ENCODE results near the gene DBH.

DBH gene

GRCh38 chr9:133635533-133636531 is at the start of gene DBH:
Gene DBH, plus strand, starts transcription at chr9:133636363. Its CDS starts 9 bp downstream, at chr9:133636372.
- DNase-seq (ENCODE audit: low read depth), result no peak

GRCh38 chr9:133587051-133587450 is 49.1 kb upstream of the DBH start:
- DNase-seq (ENCODE audit: low read depth), result no peak

- no peak for DNase-seq (ENCODE audit: low read depth)
Measured at GRCh38 chr9:133587466-133587865, 48.7 kb upstream of the DBH start.

GRCh38 chr9:133589454-133590227 is 46.5 kb upstream of the DBH start:
- DNase-seq (ENCODE audit: low read depth), result no peak

- no peak for DNase-seq (ENCODE audit: low read depth)
Measured at GRCh38 chr9:133590231-133590855, 45.8 kb upstream of the DBH start.

- no peak for DNase-seq (ENCODE audit: low read depth)
Measured at GRCh38 chr9:133591116-133591910, 44.9 kb upstream of the DBH start.

- DNase-seq (ENCODE audit: low read depth), result no peak
Measured at GRCh38 chr9:133591985-133592384, 44.2 kb upstream of the DBH start.

GRCh38 chr9:133592731-133593409 is 43.3 kb upstream of the DBH start:
- DNase-seq (ENCODE audit: low read depth), result no peak

GRCh38 chr9:133593587-133594253 is 42.4 kb upstream of the DBH start:
- DNase-seq (ENCODE audit: low read depth), result no peak

GRCh38 chr9:133594310-133594709 is 41.9 kb upstream of the DBH start:
- DNase-seq (ENCODE audit: low read depth), result no peak

- no peak for DNase-seq (ENCODE audit: low read depth)
Measured at GRCh38 chr9:133595910-133596309, 40.3 kb upstream of the DBH start.

- DNase-seq (ENCODE audit: low read depth), result no peak
Measured at GRCh38 chr9:133597316-133597957, 38.7 kb upstream of the DBH start.

- DNase-seq (ENCODE audit: low read depth), result no peak
Measured at GRCh38 chr9:133598978-133599377, 37.2 kb upstream of the DBH start.

GRCh38 chr9:133599470-133600173 is 36.5 kb upstream of the DBH start:
- no peak for DNase-seq (ENCODE audit: low read depth)

GRCh38 chr9:133600739-133601138 is 35.4 kb upstream of the DBH start:
- DNase-seq (ENCODE audit: low read depth), result no peak

- DNase-seq (ENCODE audit: low read depth), result no peak
Measured at GRCh38 chr9:133601746-133602145, 34.4 kb upstream of the DBH start.

- no peak for DNase-seq (ENCODE audit: low read depth)
Measured at GRCh38 chr9:133602277-133602676, 33.9 kb upstream of the DBH start.

GRCh38 chr9:133603135-133603927 is 32.8 kb upstream of the DBH start:
- DNase-seq (ENCODE audit: low read depth), result no peak

GRCh38 chr9:133604214-133604613 is 31.9 kb upstream of the DBH start:
- DNase-seq (ENCODE audit: low read depth), result no peak

Measured in stimulated activated CD8-positive, alpha-beta memory T cell treated with anti-CD3 and anti-CD28 coated beads, Interleukin-7, amount 100 ng/mL, for 24 hours (primary cell).